SIG-M5 treated with dmso at 0.1 percent for 504 hours (cell line): ENCODE results near the gene MRPL28.
A peak's percentile ranks its signal among the peaks of the same experiment; 100 is the strongest.
"Not testable (repeated sequence)": the region's sequence is repeated elsewhere in the genome, so short reads cannot be mapped to it uniquely, and the experiment has no call there.

Experiments used
- DNase-seq: peaks from one replicate; lab custom pipeline; 2025; ENCODE audit not compliant: unreplicated experiment; lab: John Stamatoyannopoulos, UW

MRPL28 gene

DNA sequence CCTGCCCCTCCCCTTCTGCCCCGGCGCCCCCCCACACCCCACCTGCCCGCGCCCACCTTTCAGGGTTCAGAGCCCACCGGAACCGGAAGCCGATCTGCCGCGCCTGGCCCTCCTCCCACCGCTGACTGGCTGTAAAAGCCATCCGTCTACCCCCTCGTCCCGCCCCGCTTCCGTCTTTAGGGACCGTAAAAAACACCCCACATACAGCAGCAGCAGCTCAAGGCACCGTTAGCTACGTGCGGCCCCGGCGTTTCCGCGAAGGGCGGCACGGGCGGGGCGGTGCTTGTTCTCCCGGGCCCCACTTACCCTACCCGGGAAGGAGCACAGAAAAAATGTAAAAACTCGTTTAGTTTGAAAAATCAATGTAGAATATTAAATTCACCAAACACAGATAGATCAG is at the start of gene MRPL28:
TSS of gene MRPL28 (minus strand) at position 96 of the 400 bp plus-strand sequence. CDS start 320 bp downstream, outside the sequence.
- peak; percentile 95 for DNase-seq

DNA sequence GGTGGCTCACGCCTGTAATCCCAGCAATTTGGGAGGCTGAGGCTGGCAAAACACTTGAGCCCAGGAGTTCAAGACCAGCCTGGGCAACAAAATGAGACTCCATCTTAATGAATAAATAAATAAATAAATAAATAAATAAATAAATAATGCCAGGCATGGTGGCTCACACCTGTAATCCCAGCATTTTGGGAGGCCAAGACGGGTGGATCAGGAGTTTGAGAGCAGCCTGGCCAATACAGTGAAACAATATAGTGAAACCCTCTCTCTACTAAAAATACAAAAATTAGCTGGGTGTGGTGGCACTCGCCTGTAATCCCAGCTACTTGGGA is 44.8 kb upstream of the MRPL28 start:
- DNase-seq: not testable (repeated sequence)

DNA sequence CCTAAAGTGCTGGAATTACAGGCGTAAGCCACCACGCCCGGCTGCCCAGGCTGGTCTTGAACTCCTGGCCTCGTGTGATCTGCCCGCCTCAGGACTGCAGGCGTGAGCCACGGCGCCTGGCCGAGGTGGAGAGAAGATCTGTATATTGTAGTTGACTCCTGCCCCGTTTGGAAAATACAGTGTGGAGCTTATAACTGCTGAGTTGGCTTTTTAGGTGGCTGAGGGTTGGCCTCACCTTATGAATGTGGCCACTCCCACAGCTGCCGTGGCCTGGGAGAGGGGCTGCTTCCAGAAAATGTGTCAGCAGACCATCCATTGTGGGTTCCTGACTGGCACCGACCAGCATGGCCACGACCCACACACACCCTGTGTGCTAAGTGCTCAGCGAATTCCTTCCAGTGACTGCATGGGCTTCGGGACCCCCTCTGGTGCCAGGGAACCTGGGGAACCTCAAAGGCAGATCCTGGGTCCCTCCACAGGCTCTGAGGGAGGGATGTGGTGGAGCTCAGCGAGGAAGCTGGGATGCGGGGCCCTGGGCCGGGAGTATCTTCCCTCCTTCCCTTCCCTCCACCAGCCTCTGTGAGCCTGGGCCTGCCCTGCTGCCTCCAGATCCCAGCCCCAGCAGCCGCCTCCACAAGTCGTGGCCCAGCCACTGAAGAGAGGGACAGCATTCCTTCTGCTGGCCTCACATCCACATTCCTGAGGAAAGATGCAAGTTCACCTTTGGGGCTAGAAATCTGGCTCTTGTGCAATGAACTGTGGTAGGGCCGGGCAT is 44.2 kb upstream of the MRPL28 start:
- DNase-seq: no peak

DNA sequence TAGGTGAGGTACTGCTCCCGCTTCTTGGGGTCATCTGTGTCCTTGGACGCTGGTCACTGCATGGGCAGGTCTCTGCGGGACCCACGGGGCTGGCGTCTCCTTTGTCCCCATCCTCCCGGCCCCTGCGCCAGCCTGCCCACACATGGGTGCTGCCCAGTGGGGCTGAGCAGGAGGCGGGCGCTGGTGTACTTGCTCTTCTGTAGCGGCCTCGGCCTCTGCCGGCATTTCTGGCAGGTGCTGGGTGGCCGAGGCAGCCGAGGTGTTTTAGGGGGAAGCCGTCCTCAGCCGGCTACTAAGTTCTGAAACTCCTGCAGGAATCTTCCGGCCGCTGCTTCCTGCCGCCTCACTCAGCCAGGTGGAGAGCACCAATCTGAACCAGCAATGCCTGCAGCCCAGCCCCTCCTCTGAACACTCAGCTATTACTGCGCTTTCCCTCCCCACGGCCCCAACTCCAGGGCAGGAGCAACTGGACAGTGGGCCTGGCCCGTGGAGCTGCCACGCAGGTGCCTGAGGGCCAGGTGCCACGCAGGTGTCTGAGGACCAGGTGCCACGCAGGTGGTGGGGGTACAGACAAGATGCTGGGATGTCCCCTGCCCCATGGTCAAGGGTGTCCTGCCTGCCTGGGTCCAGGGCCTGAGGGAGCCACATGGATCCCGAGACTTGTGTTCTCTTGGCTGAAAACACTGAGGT is 41.4 kb upstream of the MRPL28 start:
- no peak for DNase-seq

DNA sequence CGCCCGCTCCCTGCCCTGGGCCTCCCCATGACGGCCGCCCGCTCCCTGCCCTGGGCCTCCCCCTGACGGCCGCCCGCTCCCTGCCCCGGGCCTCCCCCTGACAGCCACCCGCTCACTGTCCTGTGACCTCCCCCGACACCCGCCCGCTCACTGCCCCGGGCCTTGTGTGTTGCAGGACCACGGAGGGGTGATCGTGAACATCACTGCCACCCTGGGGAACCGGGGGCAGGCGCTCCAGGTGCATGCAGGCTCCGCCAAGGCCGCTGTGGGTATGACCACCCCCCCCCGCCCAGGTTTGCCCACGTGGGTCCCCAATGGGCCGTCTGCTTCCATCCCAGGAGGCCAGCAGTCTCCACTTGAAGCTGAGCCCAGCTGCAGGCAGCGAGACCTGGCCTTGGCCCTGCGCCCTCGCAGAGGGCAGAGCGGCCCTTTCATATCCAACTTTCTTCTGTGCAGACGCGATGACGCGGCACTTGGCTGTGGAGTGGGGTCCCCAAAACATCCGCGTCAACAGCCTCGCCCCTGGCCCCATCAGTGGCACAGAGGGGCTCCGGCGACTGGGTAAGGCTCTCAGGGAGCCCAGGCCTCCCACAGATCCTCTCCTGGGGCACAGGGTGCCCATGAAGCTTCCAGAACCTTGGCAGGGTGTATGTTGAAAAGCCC is 40.3 kb upstream of the MRPL28 start:
- DNase-seq: no peak

DNA sequence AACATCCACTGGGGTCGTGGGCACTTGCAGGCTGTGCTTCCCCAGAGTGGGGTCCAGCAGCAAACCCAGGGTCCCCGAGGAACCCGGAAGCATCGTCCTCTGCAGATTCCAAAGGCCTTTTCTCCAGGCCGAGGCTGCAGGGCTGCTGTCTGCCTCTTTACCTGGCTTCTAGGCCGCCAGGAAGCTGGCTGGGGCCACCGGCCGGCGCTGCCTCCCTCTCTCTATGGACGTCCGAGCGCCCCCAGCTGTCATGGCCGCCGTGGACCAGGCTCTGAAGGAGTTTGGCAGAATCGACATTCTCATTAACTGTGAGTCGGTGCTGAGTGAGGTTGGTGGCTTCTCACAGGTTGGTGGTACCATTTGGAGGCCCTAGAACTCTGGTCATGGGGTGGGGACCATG is 36.9 kb upstream of the MRPL28 start:
- no peak for DNase-seq

DNA sequence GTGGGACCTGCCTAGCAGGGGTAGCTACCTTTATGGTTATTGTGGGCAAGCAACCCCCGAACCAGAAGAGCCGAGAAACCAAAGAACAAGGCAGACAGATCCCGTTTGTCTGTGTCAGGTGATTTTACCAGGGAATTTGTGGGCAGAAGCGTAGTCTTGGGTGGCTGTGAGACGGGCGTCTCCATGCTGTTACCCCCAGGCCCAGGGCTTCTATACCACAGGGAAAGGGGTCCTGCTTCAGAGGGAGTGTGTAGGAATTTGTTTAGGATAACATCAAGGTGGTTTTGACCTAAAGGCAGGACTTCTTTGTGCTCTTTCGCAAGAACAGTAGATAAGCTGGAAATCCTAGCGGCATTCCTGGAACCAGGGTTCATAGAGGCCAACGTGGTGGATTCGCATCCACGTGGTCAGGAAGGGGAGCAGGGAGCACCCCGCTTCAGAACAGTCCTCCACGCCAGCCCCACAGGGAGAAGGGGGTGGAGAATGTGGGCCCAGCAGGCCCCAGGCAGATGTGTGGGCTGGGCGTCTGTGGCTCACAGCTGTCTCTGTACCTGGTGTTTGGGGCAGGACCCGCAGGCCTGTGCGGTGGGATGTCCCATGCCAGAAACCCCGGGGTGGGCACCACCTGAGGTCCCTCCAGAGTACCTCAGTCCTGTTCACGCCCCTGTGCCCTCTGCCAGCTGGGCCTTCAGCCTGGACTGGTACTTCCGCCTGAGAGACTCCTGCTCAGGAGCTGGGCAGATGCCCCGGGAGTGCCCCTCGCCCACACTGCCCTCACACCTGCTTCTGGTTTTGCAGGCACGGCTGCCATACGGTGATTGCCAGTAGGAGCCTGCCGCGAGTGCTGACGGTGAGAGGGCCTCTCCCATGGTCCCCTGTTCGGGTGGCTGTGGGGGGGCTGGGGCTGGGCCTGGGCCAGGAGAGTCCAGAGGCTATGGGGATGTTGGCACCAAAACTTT is 35.5 kb upstream of the MRPL28 start:
- no peak for DNase-seq

DNA sequence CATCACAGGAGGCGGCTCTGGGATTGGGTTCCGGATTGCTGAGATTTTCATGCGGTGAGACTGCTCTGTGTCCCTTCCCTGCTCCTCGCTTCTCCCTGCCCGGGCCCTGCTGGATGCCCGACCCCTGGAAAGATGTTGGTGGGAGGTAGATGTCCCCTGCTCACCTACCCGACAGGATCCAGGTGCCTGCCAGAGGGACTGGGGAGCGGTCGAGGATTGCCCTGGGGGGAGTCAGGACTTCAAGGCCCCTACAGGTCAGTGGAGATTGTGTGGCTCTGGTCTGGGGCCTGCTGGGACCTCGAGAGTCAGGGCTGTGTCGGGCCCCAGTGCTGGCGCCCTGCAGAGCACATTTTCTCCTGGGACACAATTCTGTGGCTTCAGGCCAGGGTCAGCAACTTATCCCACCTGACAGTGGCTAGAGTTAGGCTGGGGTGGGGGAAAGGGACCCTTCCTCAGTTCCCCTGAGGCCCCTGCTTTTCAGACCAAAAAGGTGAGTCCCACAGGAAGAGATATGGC is 34.7 kb upstream of the MRPL28 start:
- no peak for DNase-seq

DNA sequence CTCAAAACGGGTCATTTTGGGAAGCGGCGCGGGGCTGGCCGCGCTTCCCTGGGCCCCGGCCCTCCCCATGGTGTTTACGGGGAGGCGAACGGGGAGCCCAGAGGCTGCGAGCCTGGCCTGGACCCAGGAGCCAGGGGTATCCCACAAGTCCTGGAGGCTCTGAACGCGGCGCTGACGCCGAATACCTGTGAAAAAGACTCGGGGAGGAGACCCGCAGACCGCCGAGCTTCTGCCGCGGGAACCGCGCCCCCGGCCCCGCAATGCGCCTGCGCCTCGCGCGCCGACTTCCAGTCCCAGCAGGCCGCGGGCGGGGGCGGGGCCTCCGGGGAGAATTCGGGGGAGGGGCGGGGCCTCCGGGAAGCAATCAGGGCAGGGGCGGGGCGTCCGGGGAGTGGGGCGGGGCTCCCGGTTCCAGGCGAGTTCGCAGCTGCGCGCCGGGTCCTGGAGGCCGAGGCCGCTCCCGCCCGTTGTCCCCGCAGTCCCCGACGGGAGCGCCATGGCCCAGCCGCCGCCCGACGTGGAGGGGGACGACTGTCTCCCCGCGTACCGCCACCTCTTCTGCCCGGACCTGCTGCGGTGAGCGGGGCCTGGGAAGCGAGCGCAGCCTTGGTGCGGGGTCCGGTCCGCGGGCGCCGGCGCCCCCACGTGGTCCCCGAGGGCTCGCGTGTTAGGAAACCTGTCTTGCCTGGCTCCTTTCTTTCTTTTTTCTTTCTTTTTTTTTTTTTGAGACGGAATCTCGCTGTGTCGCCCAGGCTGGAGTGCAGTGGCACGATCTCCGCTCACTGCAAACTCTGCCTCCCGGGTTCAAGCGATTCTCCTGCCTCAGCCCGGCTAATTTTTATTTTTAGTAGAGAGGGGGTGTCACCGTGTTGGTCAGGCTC is 31.4 kb upstream of the MRPL28 start, which contains the start of gene DECR2:
TSS of gene DECR2 (plus strand) at position 418 of the 881 bp plus-strand sequence. CDS start at position 497, 79 bp downstream.
- peak; percentile 78 for DNase-seq

DNA sequence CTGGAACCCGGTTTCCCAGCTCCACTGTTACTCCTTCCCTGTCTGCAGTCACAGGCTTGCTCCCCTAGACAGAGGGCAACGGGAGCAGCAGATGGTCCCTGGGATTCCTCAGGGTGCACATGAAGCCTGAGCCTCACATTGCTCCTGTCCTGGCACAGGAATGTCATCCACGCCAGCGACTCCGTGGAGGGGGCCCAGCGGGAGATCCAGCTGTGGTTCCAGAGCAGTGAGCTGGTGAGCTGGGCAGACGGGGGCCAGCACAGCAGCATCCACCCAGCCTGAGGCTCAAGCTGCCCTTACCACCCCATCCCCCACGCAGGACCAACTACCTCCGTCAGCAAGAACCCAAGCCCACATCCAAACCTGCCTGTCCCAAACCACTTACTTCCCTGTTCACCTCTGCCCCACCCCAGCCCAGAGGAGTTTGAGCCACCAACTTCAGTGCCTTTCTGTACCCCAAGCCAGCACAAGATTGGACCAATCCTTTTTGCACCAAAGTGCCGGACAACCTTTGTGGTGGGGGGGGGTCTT is 29.8 kb upstream of the MRPL28 start:
- no peak for DNase-seq

DNA sequence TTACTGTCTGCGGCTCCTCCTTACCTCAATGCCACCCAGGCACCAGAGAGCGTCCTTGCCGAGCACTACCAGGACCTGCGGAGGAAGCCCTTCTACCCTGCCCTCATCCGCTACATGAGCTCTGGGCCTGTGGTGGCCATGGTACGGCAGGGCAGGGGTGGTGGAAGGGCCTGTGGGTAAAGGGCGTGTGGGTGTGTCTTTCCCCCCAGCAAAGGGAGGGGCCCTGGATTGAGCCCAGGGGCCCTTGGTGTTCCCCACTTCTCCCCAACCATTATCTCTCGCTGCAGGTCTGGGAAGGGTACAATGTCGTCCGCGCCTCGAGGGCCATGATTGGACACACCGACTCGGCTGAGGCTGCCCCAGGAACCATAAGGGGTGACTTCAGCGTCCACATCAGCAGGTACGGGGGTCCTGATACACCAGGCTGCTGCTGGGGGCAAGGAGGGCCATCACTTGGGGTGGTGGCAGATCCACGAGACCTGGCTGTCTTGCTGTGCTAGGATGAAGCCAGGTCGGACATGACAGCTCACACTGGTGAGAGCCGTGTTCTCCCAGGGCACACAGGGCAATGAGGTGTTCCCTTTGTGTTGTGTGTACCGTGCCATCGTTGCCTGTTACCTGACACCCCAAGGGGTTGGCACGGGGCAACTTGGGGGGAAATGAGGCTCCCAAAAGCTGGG is 29.1 kb upstream of the MRPL28 start:
- DNase-seq: no peak

DNA sequence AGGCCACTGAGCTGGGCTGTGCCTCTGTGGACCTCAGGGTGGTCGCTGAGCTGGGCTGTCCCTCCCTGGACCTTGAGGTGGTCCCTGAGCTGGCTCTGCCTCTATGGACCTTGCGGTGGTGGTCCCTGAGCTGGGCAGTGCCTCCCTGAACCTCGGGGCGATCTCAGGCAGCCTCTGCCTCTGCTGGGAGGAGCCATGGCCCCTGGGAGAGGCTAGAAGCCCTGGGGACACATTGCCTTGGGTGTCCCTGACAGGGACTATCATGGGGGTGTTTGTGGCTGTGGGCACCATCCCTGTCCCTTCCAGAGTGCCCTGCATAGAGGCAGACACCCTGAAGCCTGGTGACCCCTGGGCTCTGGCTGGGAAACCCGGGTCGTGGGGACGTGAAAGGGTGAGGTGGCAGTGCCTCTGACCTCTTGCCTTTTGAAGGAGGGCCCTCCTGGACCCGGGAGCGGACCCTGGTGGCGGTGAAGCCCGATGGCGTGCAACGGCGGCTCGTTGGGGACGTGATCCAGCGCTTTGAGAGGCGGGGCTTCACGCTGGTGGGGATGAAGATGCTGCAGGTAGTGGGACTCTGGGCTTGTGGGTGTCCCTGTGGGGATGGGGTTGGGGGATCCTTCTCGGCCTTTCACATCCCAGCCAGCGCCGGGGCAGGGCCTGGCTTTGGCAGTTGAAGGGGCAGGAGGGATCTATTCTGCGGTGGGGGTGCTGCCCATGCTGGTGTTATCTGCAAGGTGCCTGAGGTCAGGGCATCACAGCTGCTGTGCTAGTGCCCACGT is 28.4 kb upstream of the MRPL28 start:
- no peak for DNase-seq

DNA sequence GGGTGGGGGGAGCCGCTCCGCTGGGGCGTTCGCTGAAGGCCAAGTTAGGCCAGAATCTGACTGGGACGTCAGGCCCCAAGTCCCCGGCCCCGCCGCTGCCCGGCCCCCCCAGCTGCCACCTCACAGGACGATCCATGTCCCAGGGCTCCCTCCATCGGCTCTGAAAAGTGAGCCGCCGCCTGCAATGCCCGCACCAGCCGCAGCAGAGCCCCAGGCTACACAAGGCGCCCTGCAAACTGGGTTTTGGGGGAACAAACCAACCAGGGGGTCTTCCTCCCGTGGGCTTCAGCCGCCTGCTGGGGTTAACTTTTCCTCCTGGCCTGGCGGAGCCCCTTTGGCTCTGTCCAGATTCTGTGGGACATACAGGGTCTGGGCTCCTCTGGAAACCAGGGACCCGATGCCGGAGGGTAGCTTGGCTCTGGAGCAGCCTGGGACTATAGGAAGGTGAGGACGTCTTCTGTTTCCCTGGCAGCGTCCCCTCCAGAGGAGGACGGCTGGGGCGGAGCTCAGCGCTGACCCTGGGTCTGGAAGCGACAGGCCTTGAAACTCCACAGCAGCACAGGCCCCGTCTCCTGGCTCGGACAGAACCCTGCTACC is 27.5 kb upstream of the MRPL28 start:
- peak; percentile 70 for DNase-seq

DNA sequence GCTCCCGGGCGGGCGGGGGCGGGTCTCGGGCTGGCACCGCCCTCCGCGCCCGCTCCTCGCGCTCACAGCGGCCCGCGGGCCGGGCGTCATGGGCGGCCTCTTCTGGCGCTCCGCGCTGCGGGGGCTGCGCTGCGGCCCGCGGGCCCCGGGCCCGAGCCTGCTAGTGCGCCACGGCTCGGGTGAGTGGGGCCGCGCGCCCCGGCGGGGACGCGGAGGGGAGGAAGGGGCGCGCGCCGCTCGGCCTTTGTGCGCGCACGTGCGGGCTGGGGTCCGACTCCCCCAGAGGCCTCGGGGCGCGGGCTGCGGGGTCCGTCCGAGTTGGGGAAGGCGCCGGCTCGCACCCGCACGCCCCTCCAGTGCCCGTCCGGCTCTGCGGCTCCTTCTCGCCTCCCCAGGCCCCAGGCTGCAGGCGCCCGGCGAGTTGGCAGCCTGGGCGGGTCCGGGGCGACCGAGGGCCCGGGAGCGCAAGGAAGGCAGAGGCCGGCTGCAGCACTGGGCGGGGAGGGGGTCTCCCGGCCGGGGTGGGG is 26.9 kb upstream of the MRPL28 start, which contains the start of gene NME4:
TSS of gene NME4 (plus strand) at position 65 of the 527 bp plus-strand sequence. CDS start at position 89, 24 bp downstream.
- DNase-seq: peak; percentile 23

DNA sequence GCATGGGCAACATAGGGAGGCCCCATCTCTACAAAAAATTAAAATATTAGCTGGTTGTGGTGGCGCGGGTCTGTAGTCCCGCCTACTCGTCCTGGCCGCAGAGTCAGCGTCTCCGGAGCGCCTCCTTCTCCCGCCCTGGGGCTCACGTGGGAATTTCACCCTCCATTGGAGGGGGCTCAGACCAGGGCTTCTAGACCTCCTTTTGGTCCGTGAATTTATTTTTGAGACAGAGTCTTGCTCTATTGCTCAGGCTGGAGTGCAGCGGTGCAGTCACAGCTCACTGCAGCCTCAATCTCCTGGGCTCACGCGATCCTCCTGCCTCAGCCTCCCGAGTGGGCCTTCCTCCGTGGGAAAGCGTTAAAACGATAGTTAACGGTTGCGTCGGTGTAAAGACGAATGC is 26.3 kb upstream of the MRPL28 start:
- peak; percentile 52 for DNase-seq

DNA sequence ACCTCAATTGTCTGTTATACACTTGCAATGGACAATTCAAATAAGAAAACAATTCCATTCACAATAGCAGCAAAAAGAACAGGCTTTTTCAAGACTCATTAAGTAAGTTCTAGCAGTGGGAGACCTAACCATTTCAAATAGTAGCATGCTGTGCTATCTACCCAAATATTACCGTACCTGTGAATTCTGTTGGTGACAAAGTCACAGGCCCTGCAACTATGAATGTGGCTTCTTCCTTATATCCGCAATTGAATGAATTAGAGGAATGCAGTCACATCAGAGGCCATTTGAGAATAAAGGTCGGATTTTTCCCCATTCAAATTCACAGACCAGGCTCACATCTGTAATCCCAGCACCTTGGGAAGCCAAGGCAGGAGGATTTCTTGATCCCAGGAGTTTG is 25.9 kb upstream of the MRPL28 start:
- no peak for DNase-seq

DNA sequence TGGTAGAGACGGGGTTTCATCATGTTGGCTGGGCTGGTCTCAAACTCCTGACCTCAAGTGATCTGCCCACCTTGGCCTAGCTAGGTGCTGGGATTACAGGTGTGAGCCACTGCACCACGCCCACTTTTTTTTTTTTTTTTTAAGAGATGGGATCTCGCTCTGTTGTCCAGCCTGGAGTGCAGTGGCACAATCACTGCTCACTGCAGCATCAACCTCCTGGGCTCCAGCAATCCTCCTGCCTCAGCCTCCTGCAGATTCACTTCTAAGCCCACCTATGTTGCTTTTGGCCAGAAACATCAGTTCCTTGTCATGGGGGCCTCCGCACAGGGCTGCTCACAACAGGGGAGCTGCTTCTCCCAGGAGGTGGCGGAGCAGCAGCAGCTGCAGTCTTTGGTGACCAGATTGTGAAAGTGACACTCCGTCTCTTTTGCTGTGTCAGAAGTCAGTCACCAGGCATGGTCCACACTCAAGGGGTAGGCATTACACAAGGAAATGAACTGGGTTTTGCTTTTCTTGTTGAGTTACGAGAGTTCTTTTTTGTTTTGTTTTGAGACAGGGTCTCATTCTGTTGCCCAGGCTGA is 22.2 kb upstream of the MRPL28 start:
- DNase-seq: peak; percentile 79
